Liver (tissue), 9 donors: Measurements from ENCODE around the gene SPINK6. TPM values are rescaled to one million over a fixed set of nuclear protein-coding genes. Genes with fewer than 3 reads are reported as not detected.

Experiments used
- DNase-seq: peaks from one replicate; pipeline ENCODE4 v3.0.0-alpha.2; 2017; ENCODE audit warnings: low spot score
- H3K27ac ChIP-seq, 2 donors: one replicate each; pipeline ENCODE4 v1.7.0; 2013; ENCODE audit warnings: inconsistent platforms in 2 of 2, low read length in 2 of 2, control low read depth in 1 of 2, low read depth in 1 of 2, mild to moderate bottlenecking in 1 of 2
- H3K27me3 ChIP-seq, 4 donors: one replicate each; pipeline versions ENCODE4 v1.6.1 to v1.7.0; 2013; ENCODE audit warnings: low read length in 3 of 4, inconsistent platforms in 1 of 4, mild to moderate bottlenecking in 1 of 4, moderate library complexity in 1 of 4; ENCODE audit not compliant: control insufficient read depth in 4 of 4, insufficient read depth in 4 of 4
- H3K36me3 ChIP-seq, 4 donors: one replicate each; pipeline versions ENCODE4 v1.6.1 to v1.7.0; 2013; ENCODE audit warnings: low read length in 3 of 4, mild to moderate bottlenecking in 3 of 4, low read depth in 1 of 4, moderate library complexity in 1 of 4; ENCODE audit not compliant: control insufficient read depth in 4 of 4, insufficient read depth in 3 of 4
- H3K4me1 ChIP-seq, 4 donors: one replicate each; pipeline versions ENCODE4 v1.6.1 to v1.7.0; 2013; ENCODE audit warnings: low read length in 3 of 4, mild to moderate bottlenecking in 3 of 4, moderate library complexity in 1 of 4; ENCODE audit not compliant: control insufficient read depth in 4 of 4, insufficient read depth in 4 of 4
- H3K4me3 ChIP-seq, 3 donors: one replicate each; pipeline versions ENCODE4 v1.6.1 to v1.7.0; 2013; ENCODE audit warnings: low read length in 3 of 3, control low read depth in 1 of 3, low read depth in 1 of 3, mild to moderate bottlenecking in 1 of 3
- H3K9ac ChIP-seq, 2 donors: one replicate each; pipeline ENCODE4 v1.7.0; 2013; ENCODE audit warnings: low read length in 2 of 2, mild to moderate bottlenecking in 2 of 2, moderate library complexity in 2 of 2, control low read depth in 1 of 2, low read depth in 1 of 2
- H3K9me3 ChIP-seq, 4 donors: one replicate each; pipeline versions ENCODE4 v1.6.1 to v1.7.0; 2013; ENCODE audit warnings: low read length in 3 of 4; ENCODE audit not compliant: control insufficient read depth in 4 of 4
- FOXA1 ChIP-seq: IDR thresholded peaks from 2 replicates; pipeline ENCODE4 v1.6.1; 2016; ENCODE audit warnings: antibody characterized with exemption
- GABPA ChIP-seq, 2 donors: IDR thresholded peaks in 1 of 2; conservative IDR thresholded peaks in 1 of 2; 2 replicates each; pipeline ENCODE4 v1.6.1; 2016; ENCODE audit warnings: antibody characterized with exemption in 2 of 2, mild to moderate bottlenecking in 1 of 2, moderate library complexity in 1 of 2
- HNF4A ChIP-seq, 2 donors: conservative IDR thresholded peaks; 2 replicates each; pipeline ENCODE4 v1.6.1; 2016; ENCODE audit warnings: antibody characterized with exemption in 2 of 2, mild to moderate bottlenecking in 2 of 2
- HNF4G ChIP-seq: IDR thresholded peaks from 2 replicates; pipeline ENCODE4 v1.6.1; 2016; ENCODE audit warnings: antibody characterized with exemption
- NR2F2 ChIP-seq: IDR thresholded peaks from 2 replicates; pipeline ENCODE4 v1.6.1; 2016; ENCODE audit warnings: antibody characterized with exemption
- RXRA ChIP-seq, 2 donors: IDR thresholded peaks; 2 replicates each; pipeline ENCODE4 v1.6.1; 2017 to 2018; ENCODE audit warnings: antibody characterized with exemption in 2 of 2, mild to moderate bottlenecking in 1 of 2
- SP1 ChIP-seq: IDR thresholded peaks from 2 replicates; pipeline ENCODE4 v1.6.1; 2018; ENCODE audit warnings: antibody characterized with exemption, mild to moderate bottlenecking
- TAF1 ChIP-seq: conservative IDR thresholded peaks from 2 replicates; pipeline ENCODE4 v1.6.1; 2016; ENCODE audit warnings: antibody characterized with exemption, mild to moderate bottlenecking
- YY1 ChIP-seq: IDR thresholded peaks from 2 replicates; pipeline ENCODE4 v1.6.1; 2016; ENCODE audit warnings: antibody characterized with exemption, mild to moderate bottlenecking
- WGBS: extraction: QIAGEN DNeasy Blood & Tissue Kit; methylation state at CpG from one replicate; pipeline ENCODE4 v1.1.7; 2013; 5-methylcytosine and 5-hydroxymethylcytosine counted together
- polyA plus RNA-seq, 2 donors: library from polyadenylated mRNA; stranded (reverse) in 1 of 2; unstranded in 1 of 2; fragments of 200-250 nt in 1 of 2; fragments of >200 nt in 1 of 2; fragmentation: Nextera tagmentation in 1 of 2; extraction: Ambion mirVana in 1 of 2; gene quantifications; one replicate each; pipeline versions ENCODE4 v1.2.1 to v1.2.3, GENCODE V29; 2013 to 2015
- total RNA-seq, 2 donors: library from RNA; depleted of rRNA; stranded (reverse); fragments of >200 nt; gene quantifications; one replicate each; pipeline ENCODE4 v1.2.3, GENCODE V29; 2014
- TF ChIP-seq, protein P1 (sequence below): IDR thresholded peaks from 2 replicates; pipeline ENCODE4 v1.6.1; 2016; ENCODE audit warnings: antibody characterized with exemption, mild to moderate bottlenecking
- TF ChIP-seq, protein P2 (sequence below): IDR thresholded peaks from 2 replicates; pipeline ENCODE4 v1.6.1; 2016; ENCODE audit warnings: antibody characterized with exemption
- TF ChIP-seq, protein P3 (sequence below): fragments of 150-350 bp; IDR thresholded peaks from 2 replicates; pipeline ENCODE4 v1.5.1; 2017; ENCODE audit warnings: improper control_type of control experiment, low read depth, low read length; ENCODE audit not compliant: missing input control
- donor health status: healthy.
- donor health status: healthy.
- donor health status: healthy.
- donor health status: healthy.
- donor health status: healthy.

The SPINK6 gene
- total and polyA plus RNA-seq, 4 donors: not detected

GRCh38 chr5:148209151-148209770, 6.4 kb downstream of the SPINK6 start:
- Histone ChIP-seq H3K36me3 (no peaks in the 10 kb centered on the region), H3K27ac (no peak overlapping the region), H3K4me1 (peaks cover 0 to 8% (median 0%) of the 10 kb centered on the region in 4 donors), H3K9me3 (no peaks in the 10 kb centered on the region), H3K4me3 (no peak overlapping the region), H3K9ac (no peak overlapping the region), H3K27me3 (no peaks in the 10 kb centered on the region)
- DNase-seq: no peak
- TF ChIP-seq FOXA1: no peak
- TF ChIP-seq GABPA (IDR thresholded peaks at IDR 0.05 in 1 of 2, conservative IDR thresholded peaks at IDR 0.05 in 1 of 2): no peak
- TF ChIP-seq, protein P1, sequence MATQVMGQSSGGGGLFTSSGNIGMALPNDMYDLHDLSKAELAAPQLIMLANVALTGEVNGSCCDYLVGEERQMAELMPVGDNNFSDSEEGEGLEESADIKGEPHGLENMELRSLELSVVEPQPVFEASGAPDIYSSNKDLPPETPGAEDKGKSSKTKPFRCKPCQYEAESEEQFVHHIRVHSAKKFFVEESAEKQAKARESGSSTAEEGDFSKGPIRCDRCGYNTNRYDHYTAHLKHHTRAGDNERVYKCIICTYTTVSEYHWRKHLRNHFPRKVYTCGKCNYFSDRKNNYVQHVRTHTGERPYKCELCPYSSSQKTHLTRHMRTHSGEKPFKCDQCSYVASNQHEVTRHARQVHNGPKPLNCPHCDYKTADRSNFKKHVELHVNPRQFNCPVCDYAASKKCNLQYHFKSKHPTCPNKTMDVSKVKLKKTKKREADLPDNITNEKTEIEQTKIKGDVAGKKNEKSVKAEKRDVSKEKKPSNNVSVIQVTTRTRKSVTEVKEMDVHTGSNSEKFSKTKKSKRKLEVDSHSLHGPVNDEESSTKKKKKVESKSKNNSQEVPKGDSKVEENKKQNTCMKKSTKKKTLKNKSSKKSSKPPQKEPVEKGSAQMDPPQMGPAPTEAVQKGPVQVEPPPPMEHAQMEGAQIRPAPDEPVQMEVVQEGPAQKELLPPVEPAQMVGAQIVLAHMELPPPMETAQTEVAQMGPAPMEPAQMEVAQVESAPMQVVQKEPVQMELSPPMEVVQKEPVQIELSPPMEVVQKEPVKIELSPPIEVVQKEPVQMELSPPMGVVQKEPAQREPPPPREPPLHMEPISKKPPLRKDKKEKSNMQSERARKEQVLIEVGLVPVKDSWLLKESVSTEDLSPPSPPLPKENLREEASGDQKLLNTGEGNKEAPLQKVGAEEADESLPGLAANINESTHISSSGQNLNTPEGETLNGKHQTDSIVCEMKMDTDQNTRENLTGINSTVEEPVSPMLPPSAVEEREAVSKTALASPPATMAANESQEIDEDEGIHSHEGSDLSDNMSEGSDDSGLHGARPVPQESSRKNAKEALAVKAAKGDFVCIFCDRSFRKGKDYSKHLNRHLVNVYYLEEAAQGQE: no peak
- TF ChIP-seq, protein P2, sequence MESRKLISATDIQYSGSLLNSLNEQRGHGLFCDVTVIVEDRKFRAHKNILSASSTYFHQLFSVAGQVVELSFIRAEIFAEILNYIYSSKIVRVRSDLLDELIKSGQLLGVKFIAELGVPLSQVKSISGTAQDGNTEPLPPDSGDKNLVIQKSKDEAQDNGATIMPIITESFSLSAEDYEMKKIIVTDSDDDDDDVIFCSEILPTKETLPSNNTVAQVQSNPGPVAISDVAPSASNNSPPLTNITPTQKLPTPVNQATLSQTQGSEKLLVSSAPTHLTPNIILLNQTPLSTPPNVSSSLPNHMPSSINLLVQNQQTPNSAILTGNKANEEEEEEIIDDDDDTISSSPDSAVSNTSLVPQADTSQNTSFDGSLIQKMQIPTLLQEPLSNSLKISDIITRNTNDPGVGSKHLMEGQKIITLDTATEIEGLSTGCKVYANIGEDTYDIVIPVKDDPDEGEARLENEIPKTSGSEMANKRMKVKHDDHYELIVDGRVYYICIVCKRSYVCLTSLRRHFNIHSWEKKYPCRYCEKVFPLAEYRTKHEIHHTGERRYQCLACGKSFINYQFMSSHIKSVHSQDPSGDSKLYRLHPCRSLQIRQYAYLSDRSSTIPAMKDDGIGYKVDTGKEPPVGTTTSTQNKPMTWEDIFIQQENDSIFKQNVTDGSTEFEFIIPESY: no peak
- no peak for TF ChIP-seq SP1
- TF ChIP-seq RXRA (IDR thresholded peaks at IDR 0.05): no peak
- TF ChIP-seq, protein P3, sequence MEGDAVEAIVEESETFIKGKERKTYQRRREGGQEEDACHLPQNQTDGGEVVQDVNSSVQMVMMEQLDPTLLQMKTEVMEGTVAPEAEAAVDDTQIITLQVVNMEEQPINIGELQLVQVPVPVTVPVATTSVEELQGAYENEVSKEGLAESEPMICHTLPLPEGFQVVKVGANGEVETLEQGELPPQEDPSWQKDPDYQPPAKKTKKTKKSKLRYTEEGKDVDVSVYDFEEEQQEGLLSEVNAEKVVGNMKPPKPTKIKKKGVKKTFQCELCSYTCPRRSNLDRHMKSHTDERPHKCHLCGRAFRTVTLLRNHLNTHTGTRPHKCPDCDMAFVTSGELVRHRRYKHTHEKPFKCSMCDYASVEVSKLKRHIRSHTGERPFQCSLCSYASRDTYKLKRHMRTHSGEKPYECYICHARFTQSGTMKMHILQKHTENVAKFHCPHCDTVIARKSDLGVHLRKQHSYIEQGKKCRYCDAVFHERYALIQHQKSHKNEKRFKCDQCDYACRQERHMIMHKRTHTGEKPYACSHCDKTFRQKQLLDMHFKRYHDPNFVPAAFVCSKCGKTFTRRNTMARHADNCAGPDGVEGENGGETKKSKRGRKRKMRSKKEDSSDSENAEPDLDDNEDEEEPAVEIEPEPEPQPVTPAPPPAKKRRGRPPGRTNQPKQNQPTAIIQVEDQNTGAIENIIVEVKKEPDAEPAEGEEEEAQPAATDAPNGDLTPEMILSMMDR: no peak
- TF ChIP-seq HNF4A (conservative IDR thresholded peaks at IDR 0.05): no peak
- TF ChIP-seq NR2F2: no peak
- TF ChIP-seq HNF4G: no peak
- TF ChIP-seq TAF1: no peak
- WGBS: 58% methylated on average over 3 of the region's 3 CpGs

GRCh38 chr5:148214665-148215185, 11.9 kb downstream of the SPINK6 start:
- Histone ChIP-seq H3K4me1 (no peaks in the 10 kb centered on the region), H3K27me3 (no peaks in the 10 kb centered on the region), H3K4me3 (no peak overlapping the region), H3K27ac (no peak overlapping the region), H3K9me3 (no peaks in the 10 kb centered on the region), H3K9ac (no peak overlapping the region), H3K36me3 (no peaks in the 10 kb centered on the region)
- TF ChIP-seq YY1: no peak
- no peak for TF ChIP-seq HNF4G
- no peak for TF ChIP-seq RXRA (IDR thresholded peaks at IDR 0.05)
- 84% methylated on average over 1 of the region's 1 CpG for WGBS
- no peak for DNase-seq
